SK-N-SH (cell line): Measurements from ENCODE around the gene GRK3. TPM values are rescaled to one million over a fixed set of nuclear protein-coding genes. Genes with fewer than 3 reads are reported as not detected.

Experiments
- CTCF ChIA-PET: fragments of 300-600, 350-600 bp; formaldehyde crosslinking; extraction: SDS; loops from one replicate; lab custom pipeline; 2021; lab: Yijun Ruan, JAX
- POLR2A ChIA-PET: fragments of 350-600 bp; sonication (Branson Sonifier 250); formaldehyde crosslinking; extraction: SDS; loops from one replicate; lab custom pipeline; 2020; ENCODE audit warnings: antibody characterized with exemption, inconsistent platforms; lab: Yijun Ruan, JAX
- DNase-seq: peaks from one replicate; pipeline ENCODE4 v3.0.0; 2012
- H2AFZ ChIP-seq: fragments of 200-600 bp; sonication (generic); 2 replicates; pipeline ENCODE4 v1.8.1; 2016; ENCODE audit warnings: antibody characterized with exemption, mild to moderate bottlenecking, low read depth
- H3F3A ChIP-seq: fragments of 200-600 bp; sonication (generic); replicated peaks from 2 replicates; pipeline ENCODE3; 2016; ENCODE audit warnings: antibody characterized with exemption, mild to moderate bottlenecking; ENCODE audit not compliant: insufficient read depth
- H3K27ac ChIP-seq, 2 experiments: fragments of 200-500 bp in 1 of 2; fragments of 200-600 bp in 1 of 2; sonication (Bioruptor generic) in 1 of 2; sonication (generic), shearing (Covaris generic) in 1 of 2; 2 replicates each; pipeline versions ENCODE4 v1.5.1 to v1.6.1; 2014 to 2016; ENCODE audit warnings: low read depth in 2 of 2, inconsistent platforms in 1 of 2, low read length in 1 of 2, mild to moderate bottlenecking in 1 of 2, mixed read lengths in 1 of 2
- H3K27me3 ChIP-seq: fragments of 200-600 bp; sonication (generic), shearing (Covaris generic); 2 replicates; pipeline ENCODE4 v1.6.1; 2016; ENCODE audit warnings: mixed run types; ENCODE audit not compliant: insufficient read depth
- H3K36me3 ChIP-seq, 2 experiments: fragments of 200-500 bp in 1 of 2; fragments of 200-600 bp in 1 of 2; sonication (Bioruptor generic) in 1 of 2; sonication (generic) in 1 of 2; replicated peaks in 1 of 2; 2 replicates each; pipeline versions ENCODE3 to v1.5.1; 2014 to 2016; ENCODE audit warnings: low read length in 1 of 2, mild to moderate bottlenecking in 1 of 2; ENCODE audit not compliant: insufficient read depth in 2 of 2, control insufficient read depth in 1 of 2
- H3K4me1 ChIP-seq, 2 experiments: fragments of 200-500 bp in 1 of 2; fragments of 200-600 bp in 1 of 2; sonication (Bioruptor generic) in 1 of 2; sonication (generic), shearing (Covaris generic) in 1 of 2; 2 replicates each; pipeline versions ENCODE4 v1.5.1 to v1.6.1; 2014 to 2016; ENCODE audit warnings: low read depth in 1 of 2, low read length in 1 of 2, mixed run types in 1 of 2; ENCODE audit not compliant: insufficient read depth in 2 of 2, control insufficient read depth in 1 of 2
- H3K4me2 ChIP-seq: fragments of 200-600 bp; sonication (generic), shearing (Covaris generic); 2 replicates; pipeline ENCODE4 v1.6.1; 2017; ENCODE audit warnings: mixed run types
- H3K4me3 ChIP-seq, 2 experiments: fragments of 200-500 bp in 1 of 2; fragments of 200-600 bp in 1 of 2; sonication (Bioruptor generic) in 1 of 2; sonication (generic), shearing (Covaris generic) in 1 of 2; 2 replicates each; pipeline versions ENCODE4 v1.5.1 to v1.8.1; 2014 to 2016; ENCODE audit warnings: low read depth in 2 of 2, inconsistent platforms in 1 of 2, low read length in 1 of 2, mild to moderate bottlenecking in 1 of 2, mixed read lengths in 1 of 2, moderate library complexity in 1 of 2
- H3K79me2 ChIP-seq: fragments of 200-600 bp; sonication (generic); 2 replicates; pipeline ENCODE4 v1.8.1; 2017; ENCODE audit warnings: mild to moderate bottlenecking; ENCODE audit not compliant: insufficient read depth
- H3K9ac ChIP-seq: fragments of 200-600 bp; sonication (generic); 2 replicates; pipeline ENCODE4 v1.6.1; 2017; ENCODE audit warnings: mixed run types
- H3K9me2 ChIP-seq: fragments of 200-600 bp; sonication (generic); 2 replicates; pipeline ENCODE4 v1.6.1; 2017; ENCODE audit warnings: mixed run types
- H3K9me3 ChIP-seq: fragments of 200-600 bp; sonication (generic); 2 replicates; pipeline ENCODE4 v1.6.1; 2017; ENCODE audit warnings: mixed run types, mild to moderate bottlenecking, moderate library complexity
- H4K20me1 ChIP-seq: fragments of 200-600 bp; sonication (generic); 2 replicates; pipeline ENCODE4 v1.6.1; 2017; ENCODE audit warnings: mild to moderate bottlenecking, mixed run types; ENCODE audit not compliant: insufficient read depth
- CTCF ChIP-seq: fragments of 200-600 bp; sonication (generic); IDR thresholded peaks from 2 replicates; pipeline ENCODE4 v1.6.1; 2017; ENCODE audit warnings: antibody characterized with exemption, mild to moderate bottlenecking, moderate library complexity
- EP300 ChIP-seq, 2 experiments: IDR thresholded peaks; 2 replicates each; pipeline versions ENCODE4 v1.4.0 to v1.6.1; 2012; ENCODE audit warnings: borderline replicate concordance in 1 of 2, low read depth in 1 of 2, low read length in 1 of 2
- FOSL2 ChIP-seq: IDR thresholded peaks from 2 replicates; pipeline ENCODE4 v1.4.0; 2012; ENCODE audit warnings: low read depth, mild to moderate bottlenecking, moderate library complexity, borderline replicate concordance
- FOXM1 ChIP-seq: IDR thresholded peaks from 2 replicates; pipeline ENCODE4 v1.4.0; 2012; ENCODE audit warnings: low read depth, mild to moderate bottlenecking
- GABPA ChIP-seq: IDR thresholded peaks from 2 replicates; pipeline ENCODE4 v1.4.0; 2012; ENCODE audit warnings: low read depth, mild to moderate bottlenecking
- JUND ChIP-seq: IDR thresholded peaks from 2 replicates; pipeline ENCODE4 v1.4.0; 2012
- MAX ChIP-seq: IDR thresholded peaks from 2 replicates; pipeline ENCODE4 v1.4.0; 2012; ENCODE audit warnings: low read depth
- MEF2A ChIP-seq: IDR thresholded peaks from 2 replicates; pipeline ENCODE4 v1.4.0; 2012; ENCODE audit warnings: low read depth, borderline replicate concordance
- MXI1 ChIP-seq: IDR thresholded peaks from 2 replicates; pipeline ENCODE4 v1.6.1; 2012; ENCODE audit warnings: mild to moderate bottlenecking, low read depth, low read length, improper control_type of control experiment
- NFIC ChIP-seq: IDR thresholded peaks from 2 replicates; pipeline ENCODE4 v1.4.0; 2012; ENCODE audit warnings: borderline replicate concordance
- NRF1 ChIP-seq: IDR thresholded peaks from 2 replicates; pipeline ENCODE4 v1.6.1; 2012; ENCODE audit warnings: low read depth, mild to moderate bottlenecking, low read length
- POLR2AphosphoS5 ChIP-seq: IDR thresholded peaks from 2 replicates; pipeline ENCODE4 v1.6.1; 2012; ENCODE audit warnings: low read depth, low read length
- RAD21 ChIP-seq: IDR thresholded peaks from 2 replicates; pipeline ENCODE4 v1.6.1; 2012; ENCODE audit warnings: mild to moderate bottlenecking, low read length
- RCOR1 ChIP-seq: fragments of 150-350 bp; IDR thresholded peaks from 2 replicates; pipeline ENCODE4 v1.6.1; 2017; ENCODE audit warnings: antibody characterized with exemption, low read length
- REST ChIP-seq: IDR thresholded peaks from 2 replicates; pipeline ENCODE4 v1.6.1; 2012; ENCODE audit warnings: mild to moderate bottlenecking, low read depth, low read length, moderate library complexity
- RXRA ChIP-seq: IDR thresholded peaks from 2 replicates; pipeline ENCODE4 v1.4.0; 2012; ENCODE audit warnings: low read depth, mild to moderate bottlenecking, borderline replicate concordance
- SMC3 ChIP-seq: IDR thresholded peaks from 2 replicates; pipeline ENCODE4 v1.6.1; 2012; ENCODE audit warnings: low read depth, low read length, improper control_type of control experiment
- TCF12 ChIP-seq: IDR thresholded peaks from 2 replicates; pipeline ENCODE4 v1.4.0; 2012
- TEAD4 ChIP-seq: IDR thresholded peaks from 2 replicates; pipeline ENCODE4 v1.4.0; 2012; ENCODE audit warnings: mild to moderate bottlenecking, borderline replicate concordance; ENCODE audit not compliant: insufficient read depth
- USF1 ChIP-seq: IDR thresholded peaks from 2 replicates; pipeline ENCODE4 v1.4.0; 2012; ENCODE audit warnings: low read depth, borderline replicate concordance
- YY1 ChIP-seq: IDR thresholded peaks from 2 replicates; pipeline ENCODE4 v1.4.0; 2012; ENCODE audit warnings: low read depth, mild to moderate bottlenecking
- ZBTB33 ChIP-seq: IDR thresholded peaks from 2 replicates; pipeline ENCODE4 v1.4.0; 2012; ENCODE audit warnings: low read depth, borderline replicate concordance
- whole genome bisulfite sequencing: methylation state at CpG from one replicate; pipeline ENCODE4 v1.1.6; 2017; ENCODE audit warnings: low lambda C conversion rate; 5-methylcytosine and 5-hydroxymethylcytosine counted together
- polyA plus RNA-seq, 3 experiments: library from polyadenylated mRNA; depleted of rRNA; stranded (reverse); fragments of >200 nt; gene quantifications; 2 replicates each; pipeline ENCODE4 v1.2.3, GENCODE V29; 2012

Gene GRK3
- polyA plus RNA-seq, 1 of the 3 experiments (the other 2 are of a cell fraction), result 1.3 TPM

GRCh38 chr22:25696763-25697162, 132.3 kb downstream of the GRK3 start (continued):
- TF ChIP-seq CTCF (no peak), RXRA (no peak), SMC3 (no peak; the same call in 1 of the 2 replicates), GABPA (no peak), POLR2AphosphoS5 (no peak), MXI1 (peak; percentile 77), USF1 (no peak)

GRCh38 chr22:25697181-25697664, 132.7 kb downstream of the GRK3 start:
- Histone ChIP-seq H2AFZ (no peak overlapping the region), H3K4me3 (no peak overlapping the region; a peak in 1 of 4 replicates), H3K9ac (no peak overlapping the region), H3K27me3 (no peaks in the 10 kb centered on the region), H3K9me3 (no peaks in the 10 kb centered on the region), H4K20me1 (no peaks in the 10 kb centered on the region), H3K9me2 (no peaks in the 10 kb centered on the region), H3K79me2 (no peaks in the 10 kb centered on the region), H3K36me3 (peaks cover 0 to 2% of the 10 kb centered on the region in 2 experiments), H3K4me1 (peaks cover 0 to 79% of the 10 kb centered on the region in 2 experiments; a peak in 2 of 4 replicates), H3K27ac (peak overlapping the region; percentile 43 to 100; a peak in 3 of 4 replicates), H3F3A (no peaks in the 10 kb centered on the region), H3K4me2 (no peak overlapping the region)
- WGBS, result 48% methylated on average over 5 of the region's 5 CpGs
- DNase-seq, result peak; percentile 27
- ChIA-PET CTCF (interaction anchor here (0.8 to 3.9 kb wide), 9 partner anchors 64 to 495 kb away, joined by 3 to 17 read pairs (median 4); partner anchors contain the start of gene GRK3), POLR2A (interaction anchor here (0.6 to 1.3 kb wide), 5 partner anchors 10 to 221 kb away, joined by 3 to 4 read pairs (median 3); no protein-coding TSS in a partner anchor)
- TF ChIP-seq GABPA (no peak), MXI1 (no peak), RAD21 (no peak), FOXM1 (no peak), MAX (no peak), NFIC (no peak), USF1 (no peak), YY1 (no peak), RCOR1 (no peak), POLR2AphosphoS5 (no peak), REST (no peak), MEF2A (no peak), FOSL2 (no peak), NRF1 (no peak), TCF12 (no peak), TEAD4 (no peak), JUND (no peak), ZBTB33 (no peak), EP300 (IDR thresholded peaks at IDR 0.05; ENCODE audit: borderline replicate concordance in 1 of 2, low read depth in 1 of 2, low read length in 1 of 2) (no peak)
